HG03460 (cell line): ENCODE results near the gene PLAAT1.

ENCODE experiments used
- ATAC-seq: cut with Tn5 transposase; IDR thresholded peaks from one replicate; pipeline ENCODE4 v1.9.1; 2021; ENCODE audit not compliant: unreplicated experiment

The PLAAT1 gene

DNA sequence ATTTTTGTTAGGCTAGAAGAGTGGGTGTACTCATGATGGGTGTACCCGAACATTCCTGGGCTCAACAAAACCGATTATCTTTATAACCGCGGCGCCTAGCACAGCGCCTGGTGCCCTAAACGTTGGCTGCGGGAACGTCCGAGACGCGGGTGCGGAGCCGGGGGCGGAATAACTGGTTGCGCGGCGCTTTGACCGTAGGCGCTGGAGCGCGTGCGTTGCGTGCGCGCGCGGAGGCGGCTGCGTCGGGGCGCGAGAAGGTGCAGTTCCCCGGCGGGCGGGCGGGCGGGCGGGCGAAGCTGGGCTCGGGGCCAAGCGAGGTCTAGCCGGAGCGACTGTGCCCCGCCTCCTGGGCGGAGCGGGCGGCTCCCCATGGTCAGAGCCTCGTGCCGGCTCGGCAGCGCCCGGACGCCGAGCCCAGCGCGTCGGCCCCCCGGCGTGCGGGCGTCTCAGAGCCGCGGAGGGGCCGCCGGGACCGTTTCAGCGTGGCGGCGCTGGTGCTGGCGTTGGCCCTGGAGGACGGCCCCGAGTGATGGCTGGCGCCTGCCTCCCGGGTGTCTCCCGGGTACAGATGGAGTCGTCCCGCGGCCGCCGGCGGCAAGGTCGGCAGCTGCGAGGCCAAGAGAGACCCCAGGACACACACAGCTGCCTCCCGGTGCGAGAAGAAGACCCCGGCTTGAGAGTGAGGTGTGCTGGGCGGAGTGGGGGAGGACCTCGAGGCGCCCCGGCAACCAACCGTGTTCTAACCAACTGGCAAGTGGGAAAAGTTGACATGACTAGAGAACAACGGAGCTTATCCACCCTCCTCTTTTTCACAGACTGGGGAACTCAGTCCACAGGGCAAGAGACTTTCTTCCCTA is at the start of gene PLAAT1:
Gene PLAAT1, plus strand, starts transcription at position 373 of the 857 bp plus-strand sequence. CDS start 14,429 bp downstream, outside the sequence.
- ATAC-seq = peak; percentile 74

DNA sequence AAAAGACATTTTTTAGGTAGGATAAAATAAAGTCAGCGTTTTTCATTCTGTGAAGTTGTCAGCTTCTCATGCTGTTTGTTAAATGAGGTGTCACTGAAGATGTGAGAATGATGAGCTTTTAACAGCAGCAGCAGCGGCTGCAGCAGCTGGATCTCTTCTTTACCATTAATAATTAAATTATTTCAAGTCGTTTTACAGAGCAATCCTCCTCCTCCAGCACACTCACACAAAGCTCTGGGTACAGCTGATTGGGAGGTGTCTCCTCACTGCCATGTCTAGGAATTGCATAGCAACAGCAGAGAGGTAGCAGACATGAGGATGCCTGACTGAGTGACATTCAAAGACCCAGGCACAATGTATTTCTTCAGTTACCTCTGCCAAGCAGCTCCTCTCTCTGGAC is 46.7 kb upstream of the PLAAT1 start:
- no peak for ATAC-seq

DNA sequence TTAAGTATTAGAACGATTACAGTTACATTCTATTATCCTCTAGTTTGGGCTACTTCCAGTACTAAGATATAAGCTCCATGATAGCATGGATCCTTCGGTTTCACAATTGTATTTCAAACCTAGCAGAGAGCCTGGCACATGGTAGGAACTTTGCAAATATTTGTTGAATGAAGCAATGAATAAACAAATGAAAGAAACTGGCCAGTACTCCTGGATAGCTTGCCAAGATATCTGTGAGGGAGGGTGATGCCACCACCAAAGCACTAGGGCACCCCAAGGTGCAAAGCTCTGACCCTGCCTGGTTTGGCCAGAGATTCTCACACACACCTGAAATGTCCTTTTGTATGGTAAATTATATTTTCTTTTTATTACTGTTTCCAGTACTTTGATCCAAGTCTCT is 44.3 kb upstream of the PLAAT1 start:
- ATAC-seq = no peak

DNA sequence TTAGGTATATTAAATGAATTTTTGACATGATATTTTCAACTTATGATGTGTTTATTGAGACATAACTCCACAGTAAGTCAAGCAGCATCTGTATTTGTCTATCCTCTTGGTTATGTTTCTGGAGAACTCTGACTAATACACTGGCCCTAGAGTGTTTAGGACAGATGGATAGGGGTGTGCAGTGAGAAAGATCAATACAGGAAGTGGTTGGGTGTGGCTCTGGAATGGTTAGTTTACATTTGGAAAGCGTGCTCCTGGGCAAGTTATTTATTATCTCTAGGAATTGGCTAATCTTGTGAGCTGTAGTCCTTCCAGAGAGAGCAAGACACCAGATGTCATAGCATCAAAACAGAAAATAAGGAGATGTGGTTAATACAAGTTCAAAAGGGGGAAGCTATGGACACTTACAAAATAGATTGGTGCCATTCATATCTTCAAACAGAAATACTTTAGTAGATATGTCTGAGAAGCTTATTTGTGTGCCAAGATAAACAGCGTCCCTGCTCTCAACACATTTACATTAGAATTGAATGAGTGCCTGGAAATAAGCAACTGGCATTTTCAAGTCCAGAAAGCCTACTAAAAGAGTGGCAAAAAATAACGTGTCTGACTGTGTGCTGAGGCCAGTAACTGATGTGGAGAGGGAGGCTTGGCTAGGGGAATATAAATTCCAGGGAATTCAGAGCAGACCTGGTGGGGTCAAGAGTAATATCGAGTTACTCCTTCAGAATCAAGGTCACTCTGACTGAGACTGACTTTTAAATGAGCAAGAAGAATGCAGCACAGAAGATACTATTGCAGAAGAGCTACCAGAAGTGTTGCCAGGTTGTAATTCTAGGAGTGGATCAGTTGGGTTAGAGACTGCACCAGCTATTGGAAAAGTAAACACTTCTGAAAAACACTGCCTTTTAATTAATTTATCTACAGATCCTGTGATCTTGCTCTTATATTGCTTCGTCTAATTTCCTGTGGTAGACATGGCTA is 33.4 kb upstream of the PLAAT1 start:
- ATAC-seq = no peak

DNA sequence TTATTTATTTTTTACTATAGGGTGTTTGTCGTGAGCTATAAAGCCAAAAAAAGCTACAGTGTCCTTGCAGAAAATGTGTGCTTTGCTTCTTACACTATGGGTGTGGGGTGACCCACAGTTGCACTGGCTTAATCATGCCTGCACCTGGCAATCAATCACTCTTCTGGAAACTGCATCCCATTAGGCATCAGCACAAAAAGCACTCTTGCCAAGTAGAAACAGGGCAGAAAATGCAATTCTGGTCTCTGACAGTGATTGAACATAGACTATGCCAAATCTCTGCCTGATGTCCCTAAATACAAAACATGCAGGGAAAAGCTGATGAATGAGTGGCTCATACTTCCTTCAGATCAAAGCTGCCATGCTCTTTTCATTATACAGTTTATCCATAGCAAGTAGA is 30.4 kb upstream of the PLAAT1 start:
- no peak for ATAC-seq

DNA sequence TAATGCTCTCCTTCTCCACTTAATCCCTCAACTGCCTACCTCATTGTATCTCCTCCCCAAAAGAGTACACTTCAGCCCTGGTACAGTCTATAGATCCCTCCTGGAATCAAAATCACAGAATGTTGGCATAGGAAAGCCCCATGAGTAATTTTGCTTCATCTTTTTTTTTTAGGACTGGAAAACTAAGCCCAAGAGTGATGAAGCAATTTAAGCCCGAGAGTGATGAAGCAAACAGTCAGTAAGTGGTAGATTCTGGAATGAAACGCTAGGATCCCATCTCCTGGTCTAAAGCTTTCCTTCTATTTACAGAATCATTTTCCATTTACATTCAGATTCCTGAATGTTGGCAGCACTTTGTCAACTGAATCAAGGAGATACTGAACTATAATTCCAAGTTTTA is 29.8 kb upstream of the PLAAT1 start:
- ATAC-seq = no peak

DNA sequence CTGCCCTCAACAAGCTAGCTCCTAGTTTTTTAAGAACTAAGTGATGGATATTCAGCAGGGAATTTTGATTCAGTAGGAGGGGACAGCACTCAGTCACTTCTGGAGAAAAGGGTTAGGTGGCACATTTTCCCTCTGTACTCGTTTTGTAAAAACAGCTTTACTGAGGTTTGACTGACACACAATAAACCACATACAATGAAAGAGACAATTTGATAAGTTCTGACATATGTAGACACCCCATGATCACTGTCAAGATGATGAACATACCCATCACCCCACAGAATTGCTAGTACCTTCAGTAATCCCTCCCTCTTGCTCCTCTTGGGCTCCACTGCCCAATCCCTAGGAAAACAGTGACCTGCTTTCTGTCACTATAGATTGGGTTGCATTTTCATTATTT is 29.0 kb upstream of the PLAAT1 start:
- ATAC-seq = no peak

DNA sequence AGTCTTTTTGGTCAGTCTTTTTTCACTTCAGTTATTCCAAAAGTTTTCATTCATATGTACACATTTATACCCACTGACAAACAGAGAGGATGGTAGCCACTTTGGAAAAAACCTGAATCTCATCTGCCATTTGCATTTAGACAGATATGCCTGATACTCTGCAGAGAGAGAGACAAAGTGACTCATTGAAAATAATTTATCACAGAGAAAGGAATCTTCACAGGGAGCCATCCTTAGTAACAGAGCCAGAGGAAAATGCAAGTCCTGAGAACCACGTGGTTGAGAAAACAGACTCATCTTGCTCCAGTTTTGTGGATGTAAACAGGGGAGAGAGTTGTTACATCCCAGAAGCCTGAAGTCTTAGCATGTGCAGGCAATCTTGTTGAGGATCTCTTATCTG is 28.2 kb upstream of the PLAAT1 start:
- ATAC-seq = no peak

DNA sequence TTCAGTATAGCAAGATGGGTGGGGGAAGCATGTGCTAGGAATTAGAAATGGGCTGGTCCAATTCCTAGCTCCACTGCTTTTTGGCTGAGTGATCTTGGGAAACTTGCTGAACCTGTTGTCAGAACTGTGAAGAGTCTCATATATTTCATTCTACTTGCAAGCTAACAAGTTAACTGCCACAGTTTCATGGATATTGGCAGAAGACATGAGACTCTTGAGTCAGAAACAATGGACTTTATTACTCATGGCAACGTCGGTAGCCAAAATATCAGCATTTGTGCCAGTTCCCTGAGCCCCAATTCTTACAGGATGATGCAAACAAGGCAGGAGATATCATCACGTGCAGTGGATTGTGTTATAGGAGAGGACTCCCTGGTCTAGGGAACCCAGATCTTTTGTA is 26.6 kb upstream of the PLAAT1 start:
- no peak for ATAC-seq

DNA sequence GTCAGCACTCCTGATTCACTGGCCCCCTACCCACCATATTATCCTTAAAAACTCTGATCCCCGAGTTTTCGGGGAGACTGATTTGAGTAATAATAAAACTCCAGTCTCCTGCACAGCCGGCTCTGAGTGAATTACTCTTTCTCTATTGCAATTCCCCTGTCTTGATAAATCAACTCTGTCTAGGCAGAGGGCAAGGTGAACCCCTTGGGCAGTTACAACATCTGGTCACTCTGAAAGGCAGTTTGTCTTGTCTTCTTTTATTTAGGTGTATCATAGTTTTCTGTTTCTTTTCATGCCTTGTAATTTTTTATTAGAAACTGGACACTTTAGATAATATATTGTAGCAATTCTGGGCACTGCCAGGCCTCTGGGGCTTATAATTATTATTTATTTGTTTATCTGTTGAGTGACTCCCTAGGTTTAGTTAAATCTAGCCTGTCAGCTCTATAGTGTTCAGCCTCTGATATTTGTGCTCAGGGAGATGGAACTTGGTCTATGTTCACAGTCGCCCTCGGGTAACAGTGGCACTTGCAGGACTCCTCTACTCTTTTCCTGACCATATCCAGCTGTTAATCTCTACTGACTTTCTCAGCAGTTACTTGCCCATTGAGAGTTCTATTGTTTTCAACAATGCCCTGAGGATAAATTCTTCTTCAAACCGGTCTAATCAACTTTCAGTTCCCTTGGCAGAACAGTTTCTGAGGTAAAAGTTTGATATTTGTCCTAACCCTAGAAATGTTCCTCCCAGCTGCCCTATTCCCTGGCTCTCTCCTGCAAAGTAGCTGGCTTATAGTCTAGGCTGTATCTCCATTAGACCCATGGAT is 15.5 kb upstream of the PLAAT1 start:
- ATAC-seq = no peak

DNA sequence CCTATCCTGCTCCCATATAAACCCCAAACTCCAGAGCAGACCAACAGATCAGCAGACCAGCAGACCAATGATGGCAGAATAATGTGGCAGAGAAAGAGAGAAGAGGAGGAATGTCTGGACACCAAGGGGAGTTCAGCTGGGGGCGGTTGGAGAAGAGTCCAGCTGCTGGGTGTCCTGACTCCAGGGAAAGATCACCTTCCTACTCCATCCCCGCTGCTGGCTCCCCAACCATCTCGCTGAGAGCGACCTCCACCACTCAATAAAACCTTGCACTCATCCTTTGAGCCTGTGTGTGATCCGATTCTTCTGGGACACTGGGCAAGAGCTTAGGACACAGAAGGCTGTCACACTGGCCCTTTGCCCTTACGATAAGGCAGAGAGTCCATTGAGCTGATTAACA is 12.8 kb upstream of the PLAAT1 start:
- no peak for ATAC-seq

DNA sequence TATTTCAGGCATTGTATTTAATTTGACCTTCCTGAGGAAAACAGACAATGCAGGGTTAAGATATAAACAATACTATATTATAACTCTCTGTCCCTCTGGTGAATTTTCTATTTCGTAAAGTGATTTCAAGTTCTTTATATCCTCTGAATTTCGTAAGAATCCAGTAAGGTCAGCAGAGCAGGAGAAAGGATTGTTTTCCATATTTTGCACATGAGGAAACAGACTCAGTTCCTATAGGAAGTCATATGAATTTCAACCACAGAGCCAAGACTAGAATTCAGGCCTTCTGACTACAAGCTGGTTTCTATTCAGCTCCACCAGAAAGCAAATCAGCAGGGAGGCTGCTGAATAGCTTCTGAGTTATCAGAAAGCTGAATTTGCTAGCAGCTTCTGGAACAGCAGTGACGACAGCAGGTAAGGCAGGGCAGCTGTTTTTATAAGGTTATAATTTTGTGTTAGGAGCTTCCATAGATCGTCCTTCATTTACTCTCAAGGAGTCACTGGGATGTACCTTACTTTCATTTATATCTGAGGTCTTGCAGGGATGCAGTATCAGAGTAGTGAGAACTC is 11.1 kb upstream of the PLAAT1 start:
- ATAC-seq = no peak

DNA sequence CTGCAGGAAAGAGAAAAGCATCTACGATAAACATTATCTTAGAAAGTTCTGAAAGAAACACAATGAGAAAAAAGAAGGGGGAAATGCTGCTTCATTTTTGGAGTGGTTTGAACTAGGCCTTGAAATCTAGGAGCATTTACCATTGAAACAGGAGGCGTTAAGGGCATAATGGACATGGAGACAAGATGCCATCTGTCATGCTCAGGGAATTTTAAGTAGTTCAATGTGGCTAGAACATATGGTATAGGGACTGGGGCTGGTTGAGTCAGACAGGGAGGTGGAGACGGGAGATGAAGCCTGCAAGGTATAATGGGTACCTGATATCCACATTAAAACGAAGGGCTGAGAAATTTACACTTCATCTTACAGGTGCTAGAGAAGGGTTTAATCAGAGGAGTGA is 10.4 kb upstream of the PLAAT1 start:
- ATAC-seq = no peak

DNA sequence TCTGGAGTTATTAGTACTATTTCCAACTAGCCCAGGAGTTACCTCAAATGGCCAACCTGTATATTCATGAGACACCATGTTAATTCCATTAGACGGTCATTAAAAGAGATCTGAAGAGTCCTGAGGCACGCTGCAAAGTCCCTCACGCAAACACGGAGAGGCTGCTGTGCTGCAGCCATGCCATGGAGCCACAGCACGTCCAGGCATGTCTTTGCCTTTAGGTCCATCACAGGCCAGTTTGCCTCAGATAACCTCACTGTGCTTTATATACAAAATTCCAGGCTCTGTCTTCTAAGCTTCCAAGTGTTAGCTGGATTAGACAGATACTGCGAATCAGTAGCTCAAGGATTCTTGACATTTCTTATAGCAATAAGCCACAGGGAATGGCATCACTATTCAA is 9.8 kb upstream of the PLAAT1 start:
- no peak for ATAC-seq

DNA sequence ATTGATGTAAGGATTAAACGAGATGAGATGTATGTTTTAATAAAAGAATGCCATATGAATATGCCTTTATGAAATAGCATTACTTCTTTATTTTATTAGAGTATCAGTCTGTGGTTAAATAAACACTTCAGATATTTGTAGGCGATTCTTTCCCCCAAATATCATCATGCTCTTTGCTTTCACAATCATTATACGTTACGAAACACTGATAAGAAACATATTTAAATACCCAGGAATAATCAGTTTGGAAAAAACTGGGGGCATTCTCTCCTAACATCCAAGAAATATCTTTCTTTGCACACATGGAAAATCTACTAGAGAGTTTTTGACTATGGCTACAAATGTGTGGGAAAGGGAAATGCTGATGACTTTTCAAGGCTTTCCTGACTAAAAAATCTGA is 4.4 kb upstream of the PLAAT1 start:
- ATAC-seq = no peak

DNA sequence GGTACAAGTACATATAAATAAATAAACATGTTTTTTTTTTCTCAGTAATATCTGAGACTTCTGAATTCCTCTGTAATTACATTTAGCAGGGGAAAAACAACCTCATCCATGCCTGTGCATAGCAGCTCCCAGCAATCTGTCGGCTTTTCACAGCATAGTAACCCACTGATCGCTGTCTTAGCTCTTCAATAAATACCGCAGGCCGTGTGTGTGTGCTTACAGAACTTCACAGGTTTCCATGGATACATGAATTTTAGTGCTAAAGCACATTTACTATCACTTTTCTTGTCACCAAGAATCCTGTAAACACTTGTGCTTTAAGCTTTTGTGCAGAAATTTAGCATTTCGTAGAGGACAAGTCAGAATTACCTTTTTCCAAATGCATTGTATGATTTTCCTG is 4.0 kb upstream of the PLAAT1 start:
- no peak for ATAC-seq

DNA sequence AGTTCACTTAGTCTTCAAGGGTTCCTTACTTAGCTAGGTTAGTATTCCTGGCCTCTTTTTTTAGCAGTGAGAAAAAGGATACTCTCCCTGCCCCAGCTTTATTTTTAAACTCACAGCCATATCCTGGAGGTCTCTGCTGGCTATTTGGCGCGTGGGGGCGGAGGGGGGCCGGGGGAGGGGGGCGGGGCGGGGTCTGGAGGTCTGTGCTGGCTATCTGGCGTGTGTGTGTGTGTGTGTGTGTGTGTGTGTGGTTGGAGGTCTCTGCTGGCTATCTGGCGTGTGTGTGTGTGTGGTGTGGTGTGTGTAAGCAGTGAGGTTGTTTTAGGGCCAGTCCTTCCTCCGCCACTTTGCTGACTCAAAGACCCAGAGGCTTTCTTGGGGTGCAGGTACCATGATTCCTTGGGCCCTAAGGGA is 579 bp upstream of the PLAAT1 start:
- no peak for ATAC-seq

DNA sequence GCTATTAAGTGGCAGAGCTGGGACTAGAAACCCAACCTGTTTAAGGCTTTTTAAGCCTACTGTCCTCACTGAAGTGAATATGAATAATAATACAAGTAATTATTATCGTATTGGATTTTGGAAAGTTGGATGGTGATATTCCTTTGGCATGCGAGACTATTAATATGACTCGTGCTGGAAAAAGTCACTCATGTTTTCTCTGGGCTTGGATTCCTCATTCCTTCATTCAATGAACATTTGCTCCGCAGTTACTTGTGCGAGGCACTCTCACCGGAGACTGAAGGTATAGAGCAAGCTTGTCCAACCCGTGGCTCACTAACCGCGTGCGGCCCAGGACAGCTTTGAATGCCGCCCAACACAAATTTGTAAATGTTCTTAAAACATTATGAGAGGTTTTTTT is 694 bp downstream of the PLAAT1 start:
- ATAC-seq = no peak

DNA sequence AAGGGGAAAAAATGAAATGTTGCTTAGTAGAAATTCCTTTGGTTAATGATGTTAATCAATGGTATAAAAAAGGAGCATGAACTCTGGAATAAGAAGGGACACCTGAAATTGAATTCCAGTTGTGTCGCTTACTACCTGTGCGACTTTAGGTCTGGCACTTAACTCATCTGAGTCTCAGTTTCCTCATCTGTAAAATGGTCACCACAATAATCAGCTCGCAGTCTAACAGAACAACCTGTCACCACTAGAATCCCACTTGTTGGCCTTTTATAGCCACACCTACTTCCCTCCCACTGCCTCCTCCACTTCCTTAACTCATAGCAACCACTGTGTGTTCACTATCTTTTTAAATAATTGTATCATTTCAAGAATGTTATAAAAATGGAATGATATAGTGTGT is 2.5 kb downstream of the PLAAT1 start:
- ATAC-seq = no peak

DNA sequence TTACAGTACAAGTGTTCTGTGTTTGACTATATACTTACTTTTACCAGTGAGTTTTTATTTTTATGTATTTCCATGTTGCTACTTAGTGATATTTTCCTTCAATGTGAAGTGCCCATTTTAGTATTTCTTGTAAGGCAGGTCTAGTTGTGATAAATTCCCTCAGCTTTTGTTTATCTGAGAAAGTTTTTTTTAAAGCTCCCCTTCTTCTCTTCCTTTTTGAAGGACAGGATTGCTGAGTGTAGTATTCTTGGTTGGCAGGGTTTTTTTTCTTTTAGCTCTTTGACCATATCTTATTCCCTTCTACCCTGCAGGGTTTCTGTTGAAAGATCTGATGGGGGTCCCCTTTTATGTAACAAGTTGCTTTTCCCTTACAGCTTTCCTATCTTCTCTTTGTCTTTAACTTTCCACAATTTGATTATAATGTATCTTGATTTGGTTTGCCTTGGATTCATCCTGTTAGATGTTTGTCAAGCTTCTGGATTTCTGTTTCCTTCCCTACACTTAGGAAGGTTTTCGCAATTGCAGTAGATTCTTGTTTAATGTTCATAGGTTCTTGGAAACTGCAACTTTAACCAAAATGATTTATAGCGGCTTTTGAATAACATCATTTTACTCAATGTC is 7.9 kb downstream of the PLAAT1 start:
- ATAC-seq = no peak
